Body of pancreas (tissue), 4 donors: ENCODE results near the gene TNRC18.

ENCODE experiments used
- POLR2A ChIP-seq, 3 donors: fragments of 450-650 bp; IDR thresholded peaks; one replicate each; pipeline ENCODE4 v1.6.1; 2016; ENCODE audit warnings: antibody characterized with exemption in 3 of 3, mild to moderate bottlenecking in 2 of 3
- TF ChIP-seq, protein P1 (sequence below), 7 experiments: fragments of 450-650 bp in 4 of 7; fragments of 200-600 bp in 3 of 7; sonication (generic) in 3 of 7; IDR thresholded peaks; one replicate each; pipeline ENCODE4 v1.5.1; 2016 to 2019; ENCODE audit warnings: antibody characterized with exemption in 7 of 7

DNA sequence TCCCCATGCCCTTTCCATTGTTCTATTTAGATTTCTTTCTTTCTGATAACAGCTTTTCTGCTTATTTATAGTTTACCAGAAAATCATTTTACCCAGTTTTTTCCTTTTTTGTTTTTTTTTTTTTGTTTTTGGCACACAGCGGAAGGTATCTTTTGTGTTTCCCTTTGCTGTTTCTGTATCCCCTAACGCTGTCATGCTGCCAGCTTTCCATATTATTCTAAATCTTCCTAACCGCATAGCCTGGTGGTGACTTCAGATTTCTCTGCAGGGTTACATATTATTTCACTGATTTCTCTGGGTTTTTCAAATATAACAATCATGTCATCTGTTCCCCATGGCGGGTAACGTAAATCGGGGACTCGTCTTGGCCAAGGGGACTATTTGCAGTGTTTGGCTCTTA lies 144.9 kb downstream of the TNRC18 start:
- TF ChIP-seq, protein P1, sequence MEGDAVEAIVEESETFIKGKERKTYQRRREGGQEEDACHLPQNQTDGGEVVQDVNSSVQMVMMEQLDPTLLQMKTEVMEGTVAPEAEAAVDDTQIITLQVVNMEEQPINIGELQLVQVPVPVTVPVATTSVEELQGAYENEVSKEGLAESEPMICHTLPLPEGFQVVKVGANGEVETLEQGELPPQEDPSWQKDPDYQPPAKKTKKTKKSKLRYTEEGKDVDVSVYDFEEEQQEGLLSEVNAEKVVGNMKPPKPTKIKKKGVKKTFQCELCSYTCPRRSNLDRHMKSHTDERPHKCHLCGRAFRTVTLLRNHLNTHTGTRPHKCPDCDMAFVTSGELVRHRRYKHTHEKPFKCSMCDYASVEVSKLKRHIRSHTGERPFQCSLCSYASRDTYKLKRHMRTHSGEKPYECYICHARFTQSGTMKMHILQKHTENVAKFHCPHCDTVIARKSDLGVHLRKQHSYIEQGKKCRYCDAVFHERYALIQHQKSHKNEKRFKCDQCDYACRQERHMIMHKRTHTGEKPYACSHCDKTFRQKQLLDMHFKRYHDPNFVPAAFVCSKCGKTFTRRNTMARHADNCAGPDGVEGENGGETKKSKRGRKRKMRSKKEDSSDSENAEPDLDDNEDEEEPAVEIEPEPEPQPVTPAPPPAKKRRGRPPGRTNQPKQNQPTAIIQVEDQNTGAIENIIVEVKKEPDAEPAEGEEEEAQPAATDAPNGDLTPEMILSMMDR (IDR thresholded peaks at IDR 0.05): no peak
- no peak for TF ChIP-seq POLR2A (IDR thresholded peaks at IDR 0.05)
